ENCODE results near the gene FKBP15. TPM values are rescaled to one million over a fixed set of nuclear protein-coding genes. Genes with fewer than 3 reads are reported as not detected.
"Not testable (repeated sequence)": the region's sequence is repeated elsewhere in the genome, so short reads cannot be mapped to it uniquely, and the experiment has no call there.

FKBP15 gene
- total RNA-seq, 1 donor from 2014 or later = 23.8 TPM

DNA sequence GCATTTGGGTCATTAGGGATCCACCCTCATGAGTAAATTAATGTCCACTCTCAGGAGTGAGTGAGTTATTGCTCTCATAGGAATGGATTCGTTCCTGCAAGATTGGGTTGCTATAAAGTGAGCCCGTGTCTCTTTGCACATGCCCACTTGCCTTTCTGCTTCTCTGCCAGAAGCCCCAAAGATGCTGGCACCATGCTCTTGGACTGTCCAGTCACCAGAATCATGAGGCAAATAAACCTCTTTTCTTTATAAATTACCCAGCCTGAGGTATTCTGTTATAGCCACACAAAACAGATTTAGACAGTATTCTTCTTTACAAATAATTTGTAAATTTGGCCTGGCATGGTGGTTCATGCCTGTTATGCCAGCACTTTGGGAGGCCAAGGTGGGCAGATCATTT, 29.7 kb upstream of the FKBP15 start:
- no peaks in the 10 kb centered on the region for H3K4me1 Mint-ChIP-seq (ENCODE audit: unreplicated experiment)
- H3K4me3 Mint-ChIP-seq = no peak overlapping the region
- peaks cover 19% of the 10 kb centered on the region for H3K36me3 Mint-ChIP-seq
- no peaks in the 10 kb centered on the region for H3K27me3 Mint-ChIP-seq
- no peak for DNase-seq (ENCODE audit: extremely low spot score, unreplicated experiment)
- TF ChIP-seq, protein P1, sequence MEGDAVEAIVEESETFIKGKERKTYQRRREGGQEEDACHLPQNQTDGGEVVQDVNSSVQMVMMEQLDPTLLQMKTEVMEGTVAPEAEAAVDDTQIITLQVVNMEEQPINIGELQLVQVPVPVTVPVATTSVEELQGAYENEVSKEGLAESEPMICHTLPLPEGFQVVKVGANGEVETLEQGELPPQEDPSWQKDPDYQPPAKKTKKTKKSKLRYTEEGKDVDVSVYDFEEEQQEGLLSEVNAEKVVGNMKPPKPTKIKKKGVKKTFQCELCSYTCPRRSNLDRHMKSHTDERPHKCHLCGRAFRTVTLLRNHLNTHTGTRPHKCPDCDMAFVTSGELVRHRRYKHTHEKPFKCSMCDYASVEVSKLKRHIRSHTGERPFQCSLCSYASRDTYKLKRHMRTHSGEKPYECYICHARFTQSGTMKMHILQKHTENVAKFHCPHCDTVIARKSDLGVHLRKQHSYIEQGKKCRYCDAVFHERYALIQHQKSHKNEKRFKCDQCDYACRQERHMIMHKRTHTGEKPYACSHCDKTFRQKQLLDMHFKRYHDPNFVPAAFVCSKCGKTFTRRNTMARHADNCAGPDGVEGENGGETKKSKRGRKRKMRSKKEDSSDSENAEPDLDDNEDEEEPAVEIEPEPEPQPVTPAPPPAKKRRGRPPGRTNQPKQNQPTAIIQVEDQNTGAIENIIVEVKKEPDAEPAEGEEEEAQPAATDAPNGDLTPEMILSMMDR (conservative IDR thresholded peaks at IDR 0.05) = no peak
- no peak overlapping the region for H3K27ac Mint-ChIP-seq
- peaks cover 3% of the 10 kb centered on the region for H3K9me3 Mint-ChIP-seq

DNA sequence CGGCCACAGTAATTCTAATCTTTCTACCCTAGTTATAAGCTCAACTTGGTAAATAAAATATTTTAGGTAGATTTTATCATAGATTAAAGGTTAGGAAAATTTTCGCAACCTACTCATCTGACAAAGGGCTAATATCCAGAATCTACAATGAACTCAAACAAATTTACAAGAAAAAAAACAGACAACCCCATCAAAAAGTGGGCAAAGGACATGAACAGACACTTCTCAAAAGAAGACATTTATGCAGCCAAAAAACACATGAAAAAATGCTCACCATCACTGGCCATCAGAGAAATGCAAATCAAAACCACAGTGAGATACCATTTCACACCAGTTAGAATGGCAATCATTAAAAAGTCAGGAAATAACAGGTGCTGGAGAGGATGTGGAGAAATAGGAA, 28.6 kb upstream of the FKBP15 start:
- not testable (repeated sequence) for H3K4me3 Mint-ChIP-seq; H3K27ac Mint-ChIP-seq; H3K9me3 Mint-ChIP-seq; H3K4me1 Mint-ChIP-seq (ENCODE audit: unreplicated experiment); H3K27me3 Mint-ChIP-seq; DNase-seq (ENCODE audit: extremely low spot score, unreplicated experiment)
- H3K36me3 Mint-ChIP-seq = peaks cover 19% of the 10 kb centered on the region

DNA sequence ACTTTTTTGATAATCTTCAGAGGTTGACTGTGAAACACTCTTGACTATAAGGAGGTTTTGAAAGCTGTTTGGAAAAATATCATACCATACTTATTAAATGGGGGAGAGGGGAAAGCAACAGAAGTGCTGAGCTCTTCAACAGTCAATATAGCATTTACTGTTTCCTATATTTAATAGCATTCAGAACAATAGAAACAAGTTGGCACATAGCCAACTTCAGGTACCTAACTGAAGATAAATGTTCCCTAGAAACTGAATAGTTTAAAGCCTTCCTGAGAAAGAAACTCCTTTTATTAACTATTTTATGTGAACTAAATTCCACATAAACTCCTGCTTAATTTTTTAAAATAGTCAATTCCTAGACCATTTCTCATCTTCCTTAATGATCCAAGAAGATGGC, 26.6 kb upstream of the FKBP15 start:
- no peak overlapping the region for H3K4me3 Mint-ChIP-seq
- H3K9me3 Mint-ChIP-seq = peaks cover 3% of the 10 kb centered on the region
- no peaks in the 10 kb centered on the region for H3K27me3 Mint-ChIP-seq
- peaks cover 16% of the 10 kb centered on the region for H3K36me3 Mint-ChIP-seq
- TF ChIP-seq, protein P1 (conservative IDR thresholded peaks at IDR 0.05) = no peak
- no peak for DNase-seq (ENCODE audit: extremely low spot score, unreplicated experiment)
- no peak overlapping the region for H3K27ac Mint-ChIP-seq
- peaks cover 6% of the 10 kb centered on the region for H3K4me1 Mint-ChIP-seq (ENCODE audit: unreplicated experiment)

DNA sequence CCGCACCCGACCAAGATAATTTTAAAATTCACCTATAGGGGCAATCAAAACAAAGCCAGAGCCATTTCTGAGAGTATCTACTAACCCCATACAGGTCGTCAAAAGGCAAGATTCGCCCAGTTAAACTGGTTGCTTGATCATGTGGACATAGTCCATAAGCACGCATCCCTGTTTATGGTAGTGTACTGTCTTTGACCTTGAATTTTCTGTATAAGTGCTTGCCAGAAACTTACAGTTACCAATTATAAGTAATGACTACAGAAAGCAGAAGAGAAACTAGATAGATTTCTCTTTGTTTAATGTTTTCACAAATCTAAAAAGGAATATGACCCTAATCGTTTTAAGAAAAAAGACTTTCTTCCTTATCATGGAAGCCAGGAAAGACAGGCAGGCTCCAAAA, 25.9 kb upstream of the FKBP15 start:
- H3K9me3 Mint-ChIP-seq = peaks cover 3% of the 10 kb centered on the region
- peaks cover 15% of the 10 kb centered on the region for H3K36me3 Mint-ChIP-seq
- H3K27ac Mint-ChIP-seq = no peak overlapping the region
- TF ChIP-seq, protein P1 (conservative IDR thresholded peaks at IDR 0.05) = no peak
- H3K4me1 Mint-ChIP-seq (ENCODE audit: unreplicated experiment) = peaks cover 6% of the 10 kb centered on the region
- no peaks in the 10 kb centered on the region for H3K27me3 Mint-ChIP-seq
- no peak for DNase-seq (ENCODE audit: extremely low spot score, unreplicated experiment)
- no peak overlapping the region for H3K4me3 Mint-ChIP-seq

DNA sequence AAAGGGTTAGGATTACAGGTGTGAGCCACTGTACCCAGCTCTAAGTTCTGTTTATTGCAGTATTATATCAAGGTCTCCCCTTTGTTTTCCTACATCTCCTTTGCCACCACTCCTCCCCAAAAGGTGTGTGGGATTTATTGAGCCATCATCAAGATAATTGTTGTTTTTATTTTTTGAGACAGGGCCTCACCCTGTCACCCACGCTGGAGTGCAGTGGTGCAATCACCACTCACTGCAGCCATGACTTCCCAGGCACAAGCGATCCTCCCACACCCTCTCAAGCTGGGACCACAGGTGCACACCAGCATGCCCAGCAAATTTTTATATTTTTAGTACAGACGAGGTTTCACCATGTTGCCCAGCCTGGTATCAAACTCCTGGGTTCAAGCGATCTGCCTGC, 24.8 kb upstream of the FKBP15 start:
- Mint-ChIP-seq H3K27me3 (no peaks in the 10 kb centered on the region), H3K4me3 (no peak overlapping the region), H3K9me3 (peaks cover 3% of the 10 kb centered on the region), H3K27ac (no peak overlapping the region), H3K36me3 (peaks cover 9% of the 10 kb centered on the region), H3K4me1 (ENCODE audit: unreplicated experiment) (peaks cover 6% of the 10 kb centered on the region)
- TF ChIP-seq, protein P1 (conservative IDR thresholded peaks at IDR 0.05) = no peak
- DNase-seq (ENCODE audit: extremely low spot score, unreplicated experiment) = no peak

DNA sequence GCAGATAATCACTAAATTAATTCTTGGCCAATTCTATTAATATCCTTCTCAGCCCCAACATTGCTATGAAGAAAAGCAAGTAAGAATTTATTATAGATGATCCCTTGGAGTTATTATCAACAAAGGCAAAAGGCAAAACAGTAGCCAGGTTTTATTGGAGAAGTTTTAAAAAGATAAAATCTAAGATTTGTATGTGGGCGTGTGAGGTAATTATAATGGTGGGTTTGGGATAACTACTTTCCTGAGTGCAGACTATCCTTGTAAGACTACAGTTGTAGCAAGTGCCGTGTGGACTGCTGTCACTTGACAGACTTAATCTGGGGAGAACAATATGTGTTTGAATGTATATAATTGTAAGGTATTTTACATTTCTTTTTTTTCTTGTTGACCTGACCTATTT, 23.5 kb upstream of the FKBP15 start:
- DNase-seq (ENCODE audit: extremely low spot score, unreplicated experiment) = no peak
- Mint-ChIP-seq H3K27ac (peak overlapping the region; percentile 45), H3K9me3 (peaks cover 3% of the 10 kb centered on the region), H3K4me1 (ENCODE audit: unreplicated experiment) (peaks cover 6% of the 10 kb centered on the region), H3K27me3 (no peaks in the 10 kb centered on the region), H3K36me3 (peaks cover 9% of the 10 kb centered on the region), H3K4me3 (no peak overlapping the region)
- TF ChIP-seq, protein P1 (conservative IDR thresholded peaks at IDR 0.05) = no peak
